Rectal smooth muscle tissue (tissue), 1 donor: ENCODE measurements around the gene TMEM217.

Source experiments
- H3K27ac ChIP-seq: one replicate; pipeline ENCODE4 v1.7.0; 2013; ENCODE audit warnings: low read depth, low read length, inconsistent platforms
- H3K27me3 ChIP-seq: one replicate; pipeline ENCODE4 v1.7.0; 2013; ENCODE audit warnings: low read length; ENCODE audit not compliant: control insufficient read depth, insufficient read depth
- H3K36me3 ChIP-seq: one replicate; pipeline ENCODE4 v1.7.0; 2013; ENCODE audit warnings: low read length; ENCODE audit not compliant: control insufficient read depth, insufficient read depth
- H3K4me1 ChIP-seq: one replicate; pipeline ENCODE4 v1.7.0; 2013; ENCODE audit warnings: low read length; ENCODE audit not compliant: control insufficient read depth, insufficient read depth
- H3K4me3 ChIP-seq: one replicate; pipeline ENCODE4 v1.7.0; 2013; ENCODE audit warnings: low read length
- H3K9ac ChIP-seq: one replicate; pipeline ENCODE4 v1.7.0; 2013; ENCODE audit warnings: low read length

The TMEM217 gene

DNA sequence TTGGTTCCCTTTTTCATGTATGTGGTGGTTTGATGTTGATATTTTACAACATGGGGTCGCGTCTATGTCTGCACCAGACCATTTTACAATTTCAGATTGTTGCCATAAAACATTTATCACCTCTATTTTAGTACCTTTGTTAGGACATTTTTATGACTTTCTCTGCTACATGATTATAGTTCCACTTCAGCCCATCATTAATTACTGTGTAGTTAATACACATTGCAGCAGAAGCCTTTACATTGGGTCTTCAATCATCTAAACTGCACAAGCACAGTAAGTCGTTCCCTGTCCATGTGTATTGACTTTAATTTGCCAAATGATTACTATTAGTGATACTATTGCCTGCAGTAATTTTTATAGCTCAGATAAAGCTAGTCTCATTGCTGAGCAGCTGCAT lies 15.7 kb upstream of the TMEM217 start:
- no peak overlapping the region for H3K4me3 ChIP-seq
- no peak overlapping the region for H3K9ac ChIP-seq
- H3K4me1 ChIP-seq: no peaks in the 10 kb centered on the region
- no peaks in the 10 kb centered on the region for H3K36me3 ChIP-seq
- H3K27me3 ChIP-seq: no peaks in the 10 kb centered on the region
- H3K27ac ChIP-seq: no peak overlapping the region

- no peak overlapping the region for H3K27ac ChIP-seq
- no peaks in the 10 kb centered on the region for H3K36me3 ChIP-seq
- H3K4me3 ChIP-seq: no peak overlapping the region
- H3K9ac ChIP-seq: no peak overlapping the region
- no peaks in the 10 kb centered on the region for H3K27me3 ChIP-seq
- H3K4me1 ChIP-seq: no peaks in the 10 kb centered on the region
Observed at GRCh38 chr6:37272834-37273566, 15.1 kb upstream of the TMEM217 start.

- Histone ChIP-seq H3K9ac (no peak overlapping the region), H3K27ac (no peak overlapping the region), H3K4me3 (no peak overlapping the region), H3K27me3 (no peaks in the 10 kb centered on the region), H3K4me1 (no peaks in the 10 kb centered on the region), H3K36me3 (no peaks in the 10 kb centered on the region)
Observed at GRCh38 chr6:37269105-37269504, 11.2 kb upstream of the TMEM217 start.

DNA sequence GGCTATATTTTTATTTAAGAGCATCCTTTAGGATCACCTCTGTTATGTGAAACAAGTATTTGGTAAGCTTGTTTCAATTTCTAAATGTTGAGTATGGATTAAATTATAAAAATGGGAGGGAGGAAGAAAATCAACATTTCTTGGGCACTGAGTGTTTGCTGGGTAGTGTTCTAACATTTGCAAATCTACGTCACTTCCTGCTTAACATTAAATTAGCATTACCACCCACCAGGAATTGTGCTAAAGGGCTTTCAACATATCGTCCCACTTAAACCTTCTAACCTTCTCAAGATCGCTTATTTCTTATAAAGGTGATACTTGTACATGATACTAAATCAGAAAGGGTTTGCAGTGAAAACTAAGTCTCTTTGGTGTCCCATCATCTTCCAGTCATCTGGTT lies 7.9 kb upstream of the TMEM217 start:
- no peaks in the 10 kb centered on the region for H3K27me3 ChIP-seq
- H3K9ac ChIP-seq: no peak overlapping the region
- H3K4me1 ChIP-seq: no peaks in the 10 kb centered on the region
- no peak overlapping the region for H3K4me3 ChIP-seq
- no peaks in the 10 kb centered on the region for H3K36me3 ChIP-seq
- no peak overlapping the region for H3K27ac ChIP-seq

DNA sequence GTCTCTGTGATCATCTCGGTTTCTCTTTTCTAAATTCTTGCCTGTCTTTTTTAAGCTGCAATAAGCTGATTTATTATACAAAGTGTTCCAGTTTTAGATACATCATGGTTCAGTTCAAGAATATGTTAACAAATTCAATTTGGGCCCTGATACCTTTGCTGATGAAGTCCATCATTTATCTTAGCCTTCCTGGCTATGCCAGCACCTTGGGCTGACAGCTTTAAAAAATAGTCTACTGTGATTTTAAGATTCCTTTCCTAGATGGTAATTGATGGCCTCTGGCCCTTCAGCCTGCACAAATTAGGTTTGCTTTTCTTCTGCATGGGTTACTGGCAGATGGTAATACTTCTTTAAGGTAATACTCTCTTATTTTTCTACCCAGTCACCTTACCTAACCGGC lies 7.1 kb upstream of the TMEM217 start:
- H3K4me3 ChIP-seq: no peak overlapping the region
- H3K27ac ChIP-seq: no peak overlapping the region

DNA sequence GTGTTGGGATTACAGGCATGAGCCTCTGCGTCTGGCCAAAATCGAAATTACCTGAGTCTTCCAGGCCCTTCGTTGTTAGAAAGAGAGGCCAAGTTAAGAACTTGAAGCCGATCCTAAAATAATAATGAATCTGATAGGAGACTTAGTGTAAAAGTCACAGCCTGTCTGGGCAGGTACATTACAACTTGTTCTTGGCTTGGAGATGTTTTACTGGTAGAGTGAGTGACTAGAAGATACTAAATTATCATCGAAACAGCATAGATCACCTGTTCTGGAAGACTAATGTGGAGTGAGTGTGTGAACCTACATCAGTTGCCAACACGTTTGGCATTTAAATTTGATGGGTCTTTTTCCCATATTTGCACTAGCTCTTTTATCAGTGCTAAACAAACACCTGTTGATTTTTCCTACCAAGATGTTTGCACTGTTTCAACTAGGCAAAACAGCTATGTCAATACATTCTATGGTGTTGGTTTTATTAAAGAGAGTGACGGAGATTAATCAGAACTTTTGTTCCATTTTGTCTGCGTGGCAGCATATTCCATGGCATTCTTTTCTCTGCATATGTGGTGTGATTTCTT lies 4.6 kb upstream of the TMEM217 start:
- Histone ChIP-seq H3K36me3 (no peaks in the 10 kb centered on the region), H3K27me3 (no peaks in the 10 kb centered on the region), H3K4me3 (no peak overlapping the region), H3K4me1 (peaks cover 5% of the 10 kb centered on the region), H3K27ac (no peak overlapping the region), H3K9ac (no peak overlapping the region)

More for the DNA sequence above, 7.1 kb upstream of the TMEM217 start:
- Histone ChIP-seq H3K36me3 (no peaks in the 10 kb centered on the region), H3K9ac (no peak overlapping the region), H3K27me3 (no peaks in the 10 kb centered on the region), H3K4me1 (no peaks in the 10 kb centered on the region)

- Histone ChIP-seq H3K4me1 (peaks cover 9% of the 10 kb centered on the region), H3K36me3 (no peaks in the 10 kb centered on the region), H3K27me3 (no peaks in the 10 kb centered on the region)
Observed at GRCh38 chr6:37261198-37261597, 3.3 kb upstream of the TMEM217 start.

GRCh38 chr6:37260444-37260843 lies 2.5 kb upstream of the TMEM217 start:
- Histone ChIP-seq H3K4me3 (no peak overlapping the region), H3K27ac (no peak overlapping the region), H3K4me1 (peaks cover 9% of the 10 kb centered on the region), H3K36me3 (no peaks in the 10 kb centered on the region), H3K27me3 (no peaks in the 10 kb centered on the region), H3K9ac (no peak overlapping the region)

More at GRCh38 chr6:37261198-37261597, 3.3 kb upstream of the TMEM217 start:
- Histone ChIP-seq H3K9ac (no peak overlapping the region), H3K27ac (no peak overlapping the region), H3K4me3 (no peak overlapping the region)

DNA sequence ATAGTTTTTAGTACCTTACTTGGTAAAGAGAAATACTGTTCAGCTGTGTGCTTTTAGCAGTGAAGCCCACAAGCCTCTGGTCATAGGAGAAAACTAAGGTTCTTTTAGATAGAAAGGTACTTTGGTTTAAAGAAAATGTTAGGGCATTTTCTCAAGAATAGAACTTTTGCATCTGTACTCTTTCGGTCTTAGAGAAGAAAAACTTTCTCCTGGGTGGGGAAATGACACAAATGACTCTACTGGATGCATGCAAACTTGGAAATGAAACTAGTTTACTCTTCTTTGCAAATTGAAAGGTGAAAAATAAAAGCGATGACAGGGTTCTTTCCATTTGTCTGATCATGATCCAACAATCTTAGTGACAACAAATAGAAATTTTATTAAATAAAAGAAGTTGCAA lies 2.1 kb upstream of the TMEM217 start:
- Histone ChIP-seq H3K36me3 (no peaks in the 10 kb centered on the region), H3K4me3 (no peak overlapping the region), H3K27ac (no peak overlapping the region), H3K9ac (no peak overlapping the region), H3K4me1 (peaks cover 9% of the 10 kb centered on the region), H3K27me3 (no peaks in the 10 kb centered on the region)

DNA sequence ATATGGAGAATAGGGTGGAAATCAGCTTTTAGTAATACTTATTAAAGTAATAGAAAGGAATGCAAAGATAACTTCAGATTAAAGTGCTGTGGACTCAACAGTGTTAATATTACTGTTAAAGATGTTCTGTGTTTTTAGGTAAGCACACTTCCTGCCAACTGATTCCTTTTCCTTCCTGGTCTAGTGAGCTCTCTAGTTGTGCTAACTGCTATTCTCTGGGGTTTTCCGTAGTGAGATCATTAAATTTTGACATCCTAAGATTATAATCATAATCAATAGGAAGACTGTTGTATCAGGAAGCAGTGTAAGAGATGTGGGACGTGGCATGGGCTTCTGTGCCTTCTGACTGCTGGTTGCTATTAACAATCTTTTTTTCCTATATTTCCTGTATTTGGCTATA lies 1.2 kb upstream of the TMEM217 start:
- no peaks in the 10 kb centered on the region for H3K36me3 ChIP-seq
- H3K27ac ChIP-seq: no peak overlapping the region
- H3K9ac ChIP-seq: no peak overlapping the region
- H3K4me3 ChIP-seq: no peak overlapping the region
- H3K27me3 ChIP-seq: peaks cover 2% of the 10 kb centered on the region
- H3K4me1 ChIP-seq: peaks cover 9% of the 10 kb centered on the region

- Histone ChIP-seq H3K36me3 (no peaks in the 10 kb centered on the region), H3K4me1 (peaks cover 9% of the 10 kb centered on the region), H3K27me3 (peaks cover 2% of the 10 kb centered on the region), H3K4me3 (peak overlapping the region; percentile 89), H3K9ac (peak overlapping the region; percentile 97), H3K27ac (peak overlapping the region; percentile 69)
Observed at GRCh38 chr6:37258405-37259105, 611 bp upstream of the TMEM217 start.

GRCh38 chr6:37257320-37257633 lies 667 bp downstream of the TMEM217 start:
- no peak overlapping the region for H3K27ac ChIP-seq
- H3K4me1 ChIP-seq: peaks cover 9% of the 10 kb centered on the region
- no peak overlapping the region for H3K9ac ChIP-seq
- peak overlapping the region; percentile 89 for H3K4me3 ChIP-seq
- H3K27me3 ChIP-seq: peaks cover 2% of the 10 kb centered on the region
- no peaks in the 10 kb centered on the region for H3K36me3 ChIP-seq
